SU-DHL-6 (cell line): ENCODE results near the gene WNT3A.

Source experiments
- H2AFZ ChIP-seq: fragments of 200-600 bp; sonication (generic); 2 replicates; pipeline ENCODE4 v1.6.1; 2014; ENCODE audit warnings: low read depth, mild to moderate bottlenecking, moderate library complexity, mixed read lengths, antibody characterized with exemption, low read length; ENCODE audit not compliant: severe bottlenecking
- H3F3A ChIP-seq: fragments of 200-600 bp; shearing (Covaris generic); 2 replicates; pipeline ENCODE4 v1.6.0; 2016; ENCODE audit warnings: antibody characterized with exemption, mild to moderate bottlenecking; ENCODE audit not compliant: insufficient read depth
- H3K27ac ChIP-seq: fragments of 200-600 bp; sonication (generic); 2 replicates; pipeline ENCODE4 v1.5.1; 2016; ENCODE audit warnings: low read depth, mild to moderate bottlenecking, low read length, moderate library complexity, mixed read lengths
- H3K27me3 ChIP-seq: fragments of 200-600 bp; sonication (generic), shearing (Covaris generic); 2 replicates; pipeline ENCODE4 v1.6.0; 2014; ENCODE audit warnings: mild to moderate bottlenecking, low read length
- H3K36me3 ChIP-seq: fragments of 200-600 bp; sonication (generic); 2 replicates; pipeline ENCODE4 v1.6.1; 2014; ENCODE audit warnings: mild to moderate bottlenecking, low read length, mixed read lengths
- H3K4me2 ChIP-seq: fragments of 300-600, 200-600 bp; shearing (Covaris generic), sonication (generic); 2 replicates; pipeline ENCODE4 v1.6.0; 2014; ENCODE audit warnings: low read length, low read depth, mild to moderate bottlenecking; ENCODE audit not compliant: poor library complexity, severe bottlenecking
- H3K4me3 ChIP-seq: fragments of 200-600 bp; sonication (generic); 2 replicates; pipeline ENCODE4 v1.5.1; 2014; ENCODE audit warnings: antibody characterized with exemption, low read length, mild to moderate bottlenecking, mixed read lengths; ENCODE audit not compliant: insufficient read depth, poor library complexity, severe bottlenecking
- H3K79me2 ChIP-seq: fragments of 200-600 bp; sonication (generic); 2 replicates; pipeline ENCODE4 v1.6.1; 2014; ENCODE audit warnings: mild to moderate bottlenecking, low read length, moderate library complexity; ENCODE audit not compliant: insufficient read depth
- H3K9ac ChIP-seq: fragments of 200-600 bp; sonication (generic); 2 replicates; pipeline ENCODE4 v1.7.0; 2014; ENCODE audit warnings: mild to moderate bottlenecking, low read length
- H3K9me2 ChIP-seq: fragments of 200-600 bp; sonication (generic); replicated peaks from 2 replicates; pipeline ENCODE4 v1.6.1; 2014; ENCODE audit warnings: low read length; ENCODE audit not compliant: insufficient read depth
- H3K9me3 ChIP-seq: fragments of 200-600 bp; sonication (generic); 2 replicates; pipeline ENCODE4 v1.6.1; 2014; ENCODE audit warnings: low read length, mixed read lengths; ENCODE audit not compliant: insufficient read depth
- H4K20me1 ChIP-seq: fragments of 200-600 bp; sonication (generic); 2 replicates; pipeline ENCODE4 v1.6.1; 2014; ENCODE audit warnings: low read depth, mild to moderate bottlenecking, antibody characterized with exemption, low read length, moderate library complexity, mixed read lengths
- EZH2phosphoT487 ChIP-seq: fragments of 200-600 bp; sonication (generic), shearing (Covaris generic); conservative IDR thresholded peaks from 2 replicates; pipeline ENCODE4 v1.6.1; 2018; ENCODE audit warnings: mild to moderate bottlenecking, antibody characterized with exemption, low read length, moderate library complexity, mixed read lengths
- TF ChIP-seq, protein P1 (sequence below): fragments of 200-600 bp; sonication (generic); IDR thresholded peaks from one replicate; pipeline ENCODE4 v1.5.1; 2017; ENCODE audit warnings: antibody characterized with exemption, mild to moderate bottlenecking, low read length, moderate library complexity; ENCODE audit not compliant: insufficient read depth, poor library complexity, severe bottlenecking

The WNT3A gene

DNA sequence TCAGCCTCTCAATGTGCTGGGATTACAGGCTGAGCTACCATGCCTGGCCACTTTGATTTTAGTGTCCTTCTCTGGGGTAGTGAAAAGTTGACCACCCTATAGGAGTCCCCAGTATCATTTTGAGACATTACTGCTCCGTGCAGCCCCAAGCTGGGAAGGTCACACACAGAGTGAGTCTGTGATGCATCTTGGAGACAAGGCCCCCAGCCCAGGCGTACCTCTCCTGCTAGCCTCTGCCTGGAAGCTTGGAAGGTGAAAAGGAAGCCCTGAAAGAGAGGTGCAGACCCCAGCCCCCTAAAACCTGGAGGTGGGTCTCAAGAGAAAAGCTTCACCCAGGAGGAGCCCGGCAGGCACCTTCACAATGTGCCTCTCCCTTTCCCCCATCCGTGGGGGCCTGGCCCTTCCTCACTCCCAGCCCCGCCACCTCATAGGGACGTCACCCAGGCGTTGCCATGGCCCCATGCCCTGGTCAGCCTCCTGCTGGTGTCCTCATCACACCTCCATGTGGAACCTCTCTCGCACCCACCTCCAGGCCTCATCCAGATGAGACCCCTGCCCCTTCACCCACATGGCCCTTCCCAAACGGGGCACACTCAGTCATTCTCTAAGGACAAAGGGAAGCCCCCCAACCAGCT lies 70.1 kb downstream of the WNT3A start:
- TF ChIP-seq EZH2phosphoT487: no peak
- TF ChIP-seq, protein P1, sequence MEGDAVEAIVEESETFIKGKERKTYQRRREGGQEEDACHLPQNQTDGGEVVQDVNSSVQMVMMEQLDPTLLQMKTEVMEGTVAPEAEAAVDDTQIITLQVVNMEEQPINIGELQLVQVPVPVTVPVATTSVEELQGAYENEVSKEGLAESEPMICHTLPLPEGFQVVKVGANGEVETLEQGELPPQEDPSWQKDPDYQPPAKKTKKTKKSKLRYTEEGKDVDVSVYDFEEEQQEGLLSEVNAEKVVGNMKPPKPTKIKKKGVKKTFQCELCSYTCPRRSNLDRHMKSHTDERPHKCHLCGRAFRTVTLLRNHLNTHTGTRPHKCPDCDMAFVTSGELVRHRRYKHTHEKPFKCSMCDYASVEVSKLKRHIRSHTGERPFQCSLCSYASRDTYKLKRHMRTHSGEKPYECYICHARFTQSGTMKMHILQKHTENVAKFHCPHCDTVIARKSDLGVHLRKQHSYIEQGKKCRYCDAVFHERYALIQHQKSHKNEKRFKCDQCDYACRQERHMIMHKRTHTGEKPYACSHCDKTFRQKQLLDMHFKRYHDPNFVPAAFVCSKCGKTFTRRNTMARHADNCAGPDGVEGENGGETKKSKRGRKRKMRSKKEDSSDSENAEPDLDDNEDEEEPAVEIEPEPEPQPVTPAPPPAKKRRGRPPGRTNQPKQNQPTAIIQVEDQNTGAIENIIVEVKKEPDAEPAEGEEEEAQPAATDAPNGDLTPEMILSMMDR: no peak

DNA sequence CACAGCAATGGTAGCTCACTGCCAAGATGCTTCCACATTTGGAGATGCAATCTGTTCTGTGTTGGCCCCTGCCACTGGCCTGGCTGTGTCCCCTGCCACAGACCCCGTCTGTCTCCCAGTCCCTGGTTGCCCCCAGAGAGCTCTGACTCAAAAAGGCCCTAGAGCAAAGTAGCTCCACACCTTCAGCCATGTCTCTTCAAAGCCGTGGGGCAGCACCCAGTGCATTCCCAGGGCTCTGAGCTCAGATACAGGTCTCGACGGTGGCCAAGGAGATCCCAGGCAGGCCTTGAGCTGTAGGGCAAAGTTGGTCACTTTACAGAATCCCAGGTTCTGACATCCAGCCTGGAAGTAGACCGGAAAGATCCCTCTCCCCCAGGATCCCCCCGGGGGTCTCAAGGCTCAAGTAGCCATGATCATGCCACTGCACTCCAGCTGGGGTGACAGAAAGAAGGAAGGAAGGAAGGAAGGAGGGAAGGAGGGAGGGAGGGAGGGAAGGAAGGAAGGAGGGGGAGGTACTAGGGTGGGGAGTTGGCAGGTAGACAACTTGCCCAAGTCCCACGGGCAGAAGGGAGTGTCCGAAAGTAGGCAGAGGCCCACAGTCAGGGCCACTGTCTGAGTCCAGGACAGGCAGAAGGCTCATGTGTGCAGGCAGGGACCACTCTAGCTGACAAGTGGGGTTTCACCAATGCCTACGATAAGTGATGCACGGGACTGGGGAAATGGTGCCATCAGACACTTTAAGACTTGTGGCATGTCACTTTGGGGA lies 71.0 kb downstream of the WNT3A start:
- Histone ChIP-seq H3K9me3 (no peaks in the 10 kb centered on the region), H3K79me2 (peaks cover 24% of the 10 kb centered on the region), H3K4me2 (no peak overlapping the region), H3K4me3 (no peak overlapping the region), H3K36me3 (no peaks in the 10 kb centered on the region), H3K27me3 (no peaks in the 10 kb centered on the region), H3K27ac (no peak overlapping the region), H3K9me2 (no peaks in the 10 kb centered on the region), H2AFZ (no peak overlapping the region), H3F3A (no peaks in the 10 kb centered on the region), H3K9ac (no peak overlapping the region), H4K20me1 (no peaks in the 10 kb centered on the region)
- no peak for TF ChIP-seq EZH2phosphoT487
- TF ChIP-seq, protein P1: no peak

More for the DNA sequence above, 70.1 kb downstream of the WNT3A start:
- Histone ChIP-seq H3K4me2 (no peak overlapping the region), H3K9ac (no peak overlapping the region), H3K9me2 (no peaks in the 10 kb centered on the region), H2AFZ (no peak overlapping the region), H3K36me3 (no peaks in the 10 kb centered on the region), H3F3A (no peaks in the 10 kb centered on the region), H3K79me2 (peaks cover 17% of the 10 kb centered on the region), H3K27me3 (no peaks in the 10 kb centered on the region), H3K27ac (no peak overlapping the region), H4K20me1 (no peaks in the 10 kb centered on the region), H3K4me3 (no peak overlapping the region), H3K9me3 (no peaks in the 10 kb centered on the region)

DNA sequence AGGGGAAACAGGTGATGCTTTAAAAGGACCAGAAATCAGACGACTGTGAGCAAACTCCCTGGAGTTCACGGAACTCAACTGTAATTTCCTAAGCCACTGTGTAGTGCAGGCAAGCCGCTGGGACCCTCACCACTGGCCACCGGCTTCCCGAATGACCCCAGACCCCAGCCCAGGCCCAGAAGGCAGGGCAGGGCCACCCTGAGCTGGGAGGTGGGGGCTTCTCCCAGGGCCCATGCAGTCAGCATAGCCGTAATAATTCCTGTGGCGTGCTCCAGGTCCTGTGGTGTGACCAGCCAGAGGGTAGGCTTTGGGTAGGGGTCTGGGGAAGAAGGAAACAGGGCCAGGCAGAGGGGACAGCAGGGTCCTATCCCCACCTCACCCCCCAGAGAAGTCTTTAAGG lies 72.2 kb downstream of the WNT3A start:
- H3K4me2 ChIP-seq: no peak overlapping the region

More for the DNA sequence above, 72.2 kb downstream of the WNT3A start:
- H2AFZ ChIP-seq: no peak overlapping the region
- H3K27ac ChIP-seq: no peak overlapping the region
- H3K9ac ChIP-seq: no peak overlapping the region
- no peaks in the 10 kb centered on the region for H3K36me3 ChIP-seq
- H3K79me2 ChIP-seq: peaks cover 37% of the 10 kb centered on the region
- no peaks in the 10 kb centered on the region for H3K27me3 ChIP-seq
- peaks cover 4% of the 10 kb centered on the region; the same call in 1 of the 2 replicates for H4K20me1 ChIP-seq
- no peak for TF ChIP-seq EZH2phosphoT487
- TF ChIP-seq, protein P1: no peak
- no peaks in the 10 kb centered on the region for H3F3A ChIP-seq
- H3K9me3 ChIP-seq: no peaks in the 10 kb centered on the region
- H3K9me2 ChIP-seq: no peaks in the 10 kb centered on the region
- no peak overlapping the region for H3K4me3 ChIP-seq
